Ishikawa (cell line): ENCODE results near the gene GRIN2A.

ENCODE experiments used
- CEBPB ChIP-seq: IDR thresholded peaks from 2 replicates; pipeline ENCODE4 v1.6.1; 2012
- EGR1 ChIP-seq: IDR thresholded peaks from 2 replicates; pipeline ENCODE4 v1.6.1; 2012
- EP300 ChIP-seq: IDR thresholded peaks from 2 replicates; pipeline ENCODE4 v1.6.1; 2012; ENCODE audit warnings: borderline replicate concordance
- FOXM1 ChIP-seq: IDR thresholded peaks from 2 replicates; pipeline ENCODE4 v1.6.1; 2012; ENCODE audit warnings: low read depth, borderline replicate concordance
- MAX ChIP-seq: IDR thresholded peaks from 2 replicates; pipeline ENCODE4 v1.6.1; 2012
- RAD21 ChIP-seq: IDR thresholded peaks from 2 replicates; pipeline ENCODE4 v1.6.1; 2012; ENCODE audit warnings: low read depth
- REST ChIP-seq: IDR thresholded peaks from 2 replicates; pipeline ENCODE4 v1.6.1; 2012; ENCODE audit warnings: low read depth, mild to moderate bottlenecking
- TAF1 ChIP-seq: IDR thresholded peaks from 2 replicates; pipeline ENCODE4 v1.6.1; 2012; ENCODE audit warnings: low read depth, mild to moderate bottlenecking
- USF1 ChIP-seq: IDR thresholded peaks from 2 replicates; pipeline ENCODE4 v1.6.1; 2012
- YY1 ChIP-seq: IDR thresholded peaks from 2 replicates; pipeline ENCODE4 v1.6.1; 2012; ENCODE audit warnings: low read depth

GRCh38 chr16:9929836-9930235 is 252.4 kb downstream of the GRIN2A start:
- TF ChIP-seq TAF1 (no peak), USF1 (no peak), CEBPB (no peak), MAX (no peak), EP300 (no peak), EGR1 (no peak), RAD21 (no peak), REST (no peak), FOXM1 (no peak), YY1 (no peak)
